SKM-1 (cell line): ENCODE data around the gene GNAO1.

Experiments
- DNase-seq: peaks from one replicate; lab custom pipeline; 2025; ENCODE audit not compliant: unreplicated experiment; lab: John Stamatoyannopoulos, UW

GNAO1 gene

DNA sequence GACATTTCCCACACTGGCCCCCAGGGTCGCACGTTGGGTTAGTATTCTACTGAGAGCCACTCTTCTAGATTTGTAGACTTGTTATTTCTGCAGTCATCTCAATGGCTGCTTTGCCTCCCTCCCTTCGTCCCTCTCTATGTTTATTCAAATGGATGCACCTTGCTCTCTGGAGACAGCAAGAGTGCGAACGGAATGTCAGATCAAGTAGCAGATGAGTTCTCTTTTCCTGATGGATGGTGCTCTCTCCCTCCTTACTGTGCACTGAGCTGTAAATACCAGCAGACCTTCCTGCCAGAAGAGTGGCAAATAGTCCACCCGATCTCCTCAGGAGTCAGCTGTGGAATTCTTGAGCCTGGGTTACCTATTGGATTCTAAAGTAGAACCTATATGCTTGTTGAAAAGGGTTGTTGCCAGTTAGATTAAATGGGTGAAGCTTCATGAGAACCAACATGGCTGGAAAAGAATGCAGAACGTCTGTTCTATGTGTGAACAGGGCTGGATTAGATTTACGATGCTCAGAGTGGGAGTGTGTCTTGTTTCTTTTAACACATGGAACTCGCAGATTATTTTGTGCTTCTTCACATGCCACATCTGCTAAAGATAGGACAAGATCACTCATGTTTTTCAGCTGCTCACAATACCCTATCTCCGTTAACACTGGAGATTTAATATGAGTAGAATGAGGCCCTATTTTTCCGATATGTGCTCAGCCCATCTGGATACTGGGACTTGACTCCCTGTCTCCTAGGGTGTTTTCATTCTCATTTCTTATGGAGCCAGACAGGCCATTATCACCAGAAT, 6.1 kb downstream of the GNAO1 start:
- DNase-seq, result no peak

DNA sequence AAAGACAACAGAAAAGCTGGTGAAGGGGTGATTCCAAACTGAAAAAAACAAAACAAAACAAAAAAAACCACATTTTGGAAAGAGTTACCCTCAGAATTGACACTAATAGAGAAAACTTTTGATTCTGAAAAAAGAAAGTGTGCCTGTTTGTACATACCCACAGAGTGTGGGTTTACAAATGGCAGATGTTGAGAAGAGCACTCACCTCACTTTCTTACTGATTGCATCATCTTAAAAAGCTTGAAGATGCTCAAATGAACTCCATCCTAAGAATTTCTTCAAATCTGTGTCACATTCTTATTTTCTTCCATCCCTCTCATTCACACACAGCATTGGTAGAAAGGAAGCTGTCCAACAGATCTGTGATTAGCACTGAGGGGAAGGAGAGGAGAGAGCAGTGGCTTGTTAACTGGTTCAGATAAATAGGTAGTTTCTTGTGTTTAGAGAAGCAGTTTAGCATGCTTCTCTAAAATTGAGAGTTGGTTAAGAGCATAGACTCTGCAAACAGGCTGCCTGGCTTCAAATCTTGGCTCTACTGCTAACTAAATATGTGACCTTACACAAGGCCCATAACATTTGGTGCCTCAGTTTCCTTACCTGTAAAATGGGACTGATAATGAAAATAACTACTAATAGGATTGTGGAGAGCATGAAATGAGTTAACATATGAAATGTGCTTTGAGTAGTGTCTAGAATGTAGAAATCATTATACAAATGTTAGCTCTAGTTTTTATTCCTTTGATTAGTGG, 6.9 kb downstream of the GNAO1 start:
- no peak for DNase-seq

DNA sequence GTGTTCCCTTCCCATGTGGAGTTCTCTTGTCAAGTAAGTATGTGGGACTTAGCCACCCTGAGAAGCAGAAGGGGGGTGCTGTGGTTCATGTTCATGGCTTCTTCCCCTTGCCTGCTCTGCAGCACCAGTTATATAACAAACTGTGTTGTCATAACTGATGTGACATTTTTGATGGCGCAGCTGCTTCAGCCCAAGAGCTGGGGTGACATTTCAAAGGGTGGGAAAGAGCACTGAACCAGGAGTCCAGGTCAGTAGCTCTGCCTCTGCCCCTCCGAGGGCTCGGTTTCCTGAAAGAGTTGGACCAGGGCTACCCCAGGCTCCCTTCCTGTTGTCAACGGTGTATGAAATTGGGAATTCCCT, 7.4 kb downstream of the GNAO1 start:
- DNase-seq, result no peak

DNA sequence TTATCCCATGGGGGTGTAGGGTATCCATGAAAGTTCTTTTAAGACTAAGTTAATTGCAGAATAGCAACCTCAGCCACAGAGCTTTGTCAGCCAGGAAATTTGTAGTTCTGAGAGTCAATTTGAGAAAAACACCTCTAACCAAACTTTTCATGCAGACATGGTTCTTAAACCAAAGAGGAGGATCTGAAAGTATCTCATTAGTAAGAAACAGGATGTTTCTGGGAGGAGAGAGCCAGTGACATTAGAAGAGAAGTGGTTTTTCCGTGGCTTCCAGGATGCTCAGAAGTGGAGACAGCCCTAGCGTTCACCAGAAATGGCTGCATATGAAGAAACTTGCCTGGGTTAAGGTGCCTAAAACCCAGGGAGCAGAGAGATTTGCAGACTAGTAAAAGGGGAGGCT, 7.9 kb downstream of the GNAO1 start:
- DNase-seq, result no peak

DNA sequence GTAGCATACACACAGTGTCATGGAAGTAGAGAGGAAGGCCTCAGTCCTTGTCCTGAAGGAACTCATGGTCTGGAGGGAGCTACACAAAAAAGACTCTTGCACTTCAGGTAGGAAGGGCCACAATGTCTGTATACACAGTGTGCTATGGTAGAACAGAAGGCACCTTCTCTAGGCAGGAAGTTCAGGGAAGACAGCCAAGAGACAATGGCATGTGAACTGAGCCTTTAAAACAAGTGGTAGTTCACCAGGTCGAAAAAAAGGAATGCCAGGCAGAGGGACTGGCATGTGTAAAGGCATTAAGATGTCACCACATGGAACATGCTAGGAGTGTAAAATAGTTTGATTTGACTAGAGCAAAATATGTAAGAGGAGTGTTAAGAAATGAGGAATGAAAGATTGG, 9.7 kb downstream of the GNAO1 start:
- no peak for DNase-seq

DNA sequence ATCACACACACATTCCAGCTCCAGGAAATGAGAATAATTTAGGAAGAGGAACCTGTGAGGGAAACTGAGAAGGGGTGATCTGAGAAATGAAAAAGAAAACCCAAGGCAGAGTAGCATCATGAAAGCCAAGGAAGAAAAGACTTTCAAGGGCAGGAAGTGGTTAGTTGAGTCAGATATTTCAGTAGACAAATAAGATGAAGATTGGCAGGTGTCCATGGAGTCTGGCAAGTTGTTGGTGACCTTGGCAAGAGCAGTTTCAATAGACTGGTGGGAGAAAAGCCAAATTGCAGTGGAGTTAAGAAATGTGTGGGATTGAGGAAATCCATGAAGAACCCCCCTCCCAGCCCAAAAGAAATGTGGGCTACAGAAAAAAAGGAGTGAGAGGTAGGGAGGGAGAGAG, 10.7 kb downstream of the GNAO1 start:
- no peak for DNase-seq

DNA sequence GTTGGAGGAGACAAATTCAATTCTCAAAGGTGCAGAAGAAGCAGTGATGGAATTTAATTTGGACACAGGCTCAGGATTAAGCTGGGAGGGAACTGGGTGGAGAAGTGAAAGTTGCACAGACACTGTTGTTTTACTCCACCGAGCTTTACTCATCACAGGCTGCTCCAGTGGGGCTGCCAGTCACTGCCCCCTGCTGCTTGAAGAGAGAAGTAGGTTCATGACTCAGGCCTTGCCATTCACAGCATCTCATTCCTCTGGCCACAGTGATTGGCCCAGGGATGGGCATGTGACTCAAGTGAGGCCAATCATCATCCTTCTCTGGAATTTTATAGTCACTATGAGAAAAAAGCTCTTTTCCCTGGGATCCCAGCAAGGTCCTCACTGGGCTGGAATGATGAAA, 11.8 kb downstream of the GNAO1 start:
- no peak for DNase-seq

DNA sequence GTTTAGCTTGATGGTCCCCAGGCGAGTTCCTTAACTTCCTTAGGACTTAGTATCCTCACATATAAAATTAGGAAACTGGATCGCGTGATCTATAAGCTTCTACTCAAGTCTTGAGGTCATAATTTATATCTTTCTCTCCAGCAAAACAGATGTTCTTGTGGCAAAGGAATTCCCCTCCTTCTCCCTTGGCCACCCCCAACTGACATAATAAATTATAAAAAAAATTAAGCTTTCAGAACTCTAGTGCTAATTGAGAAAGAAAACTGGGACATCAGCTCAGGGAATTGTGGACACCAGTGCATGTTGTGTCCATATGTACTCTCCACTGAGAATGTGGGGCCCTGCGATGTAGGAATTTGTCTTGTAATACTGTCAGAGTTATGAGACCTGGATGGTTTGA, 13.5 kb downstream of the GNAO1 start:
- DNase-seq, result no peak

DNA sequence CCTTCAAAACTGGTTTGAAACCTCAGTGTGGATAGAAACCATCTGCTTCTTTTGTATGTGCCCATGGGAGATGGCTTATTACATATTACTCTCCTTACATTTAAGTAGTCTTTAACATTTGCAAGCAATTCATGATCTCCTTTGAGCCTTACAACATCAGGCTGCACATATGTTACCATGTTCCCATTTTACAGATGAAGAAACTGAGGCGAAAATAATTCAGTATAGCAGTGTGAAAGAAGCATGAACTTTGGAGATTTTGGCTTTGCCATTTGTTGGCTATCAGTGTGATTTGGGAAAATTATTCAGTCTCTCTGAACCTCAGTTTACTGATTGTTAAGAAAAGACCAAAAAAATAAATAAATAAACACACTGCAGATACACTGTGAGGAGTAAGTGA, 15.7 kb downstream of the GNAO1 start:
- DNase-seq, result no peak

DNA sequence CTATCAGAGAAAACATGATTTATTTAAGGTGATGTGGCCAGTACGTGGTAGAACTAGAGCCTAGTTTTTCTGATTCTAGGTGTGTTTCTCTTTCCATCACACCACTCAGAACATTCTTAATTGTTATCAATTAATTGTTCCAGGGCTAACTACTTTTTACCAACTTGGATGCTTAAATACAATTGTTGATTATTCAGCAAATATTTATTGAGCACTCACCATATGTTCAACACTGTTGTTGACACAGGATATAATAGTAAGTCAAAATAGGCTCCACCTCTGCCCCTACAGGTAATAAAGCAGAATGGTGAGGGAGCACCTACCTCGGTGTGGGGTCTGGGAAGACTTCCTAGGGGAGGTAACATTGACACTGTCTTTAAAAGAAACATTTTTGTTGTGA, 16.1 kb downstream of the GNAO1 start:
- DNase-seq, result no peak

DNA sequence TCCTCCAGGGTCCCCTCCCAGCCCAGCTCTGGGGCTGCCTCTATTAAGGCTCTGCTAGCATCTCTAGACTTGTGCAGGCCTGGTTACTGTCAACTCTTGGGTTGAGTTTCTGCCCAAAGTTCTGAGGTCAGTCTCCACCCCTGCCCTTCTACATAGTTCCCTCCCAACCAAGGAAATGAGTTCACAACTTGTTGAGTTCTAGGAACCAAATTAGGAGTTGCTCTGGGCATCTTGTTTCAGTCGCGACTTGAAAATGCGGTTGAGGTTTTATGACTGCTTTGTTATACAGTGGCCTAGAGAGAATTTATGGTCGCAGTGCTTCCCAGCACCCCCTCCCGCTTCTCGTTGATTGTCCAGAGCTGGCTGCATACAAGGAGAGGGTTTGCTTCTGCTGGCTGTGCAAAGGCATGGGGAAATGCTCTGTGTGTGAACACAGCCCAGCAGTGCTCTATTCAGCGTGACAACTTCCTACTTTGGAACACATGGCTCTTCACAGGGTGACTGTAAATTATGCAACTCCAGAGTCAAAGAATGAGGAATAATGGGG, 20.2 kb downstream of the GNAO1 start:
- DNase-seq, result no peak

DNA sequence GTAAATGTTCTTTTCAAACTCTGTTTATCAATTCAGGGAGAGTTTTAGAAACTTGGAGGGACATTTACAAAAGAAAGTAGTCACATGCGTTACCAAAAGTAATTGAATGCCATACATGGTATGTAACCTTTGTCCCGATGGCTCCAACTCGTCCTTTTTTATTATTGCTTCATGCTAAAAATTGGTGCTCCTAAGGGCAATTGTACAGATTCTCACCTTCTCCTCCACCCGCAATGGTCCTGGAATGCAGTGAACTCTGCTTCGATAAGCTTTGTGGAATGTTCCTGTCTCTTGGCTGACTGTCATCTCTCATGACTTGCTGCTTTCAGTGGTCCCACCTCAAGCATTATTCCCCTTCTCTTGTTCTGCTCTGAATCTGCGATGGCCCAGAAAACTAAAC, 20.9 kb downstream of the GNAO1 start:
- DNase-seq, result no peak

DNA sequence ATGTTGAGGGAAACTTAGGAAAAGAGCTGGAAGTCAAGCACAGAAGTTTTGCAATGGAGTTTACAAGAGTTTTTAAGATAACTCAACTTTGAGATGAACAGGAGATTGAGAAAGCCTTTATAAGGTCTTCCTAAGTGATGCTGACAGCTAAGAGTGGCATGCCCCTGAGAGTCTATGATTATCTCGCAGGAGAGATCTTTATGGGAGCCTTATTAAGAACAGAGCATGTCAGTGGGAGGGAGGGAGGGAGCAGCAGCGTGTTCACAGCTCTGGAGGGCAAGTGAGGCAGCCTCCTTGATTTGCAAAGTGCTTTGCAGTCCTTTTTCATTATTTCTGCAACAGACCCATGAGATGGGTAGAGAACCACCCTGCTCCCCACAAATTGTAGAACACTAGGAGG, 30.7 kb downstream of the GNAO1 start:
- no peak for DNase-seq

DNA sequence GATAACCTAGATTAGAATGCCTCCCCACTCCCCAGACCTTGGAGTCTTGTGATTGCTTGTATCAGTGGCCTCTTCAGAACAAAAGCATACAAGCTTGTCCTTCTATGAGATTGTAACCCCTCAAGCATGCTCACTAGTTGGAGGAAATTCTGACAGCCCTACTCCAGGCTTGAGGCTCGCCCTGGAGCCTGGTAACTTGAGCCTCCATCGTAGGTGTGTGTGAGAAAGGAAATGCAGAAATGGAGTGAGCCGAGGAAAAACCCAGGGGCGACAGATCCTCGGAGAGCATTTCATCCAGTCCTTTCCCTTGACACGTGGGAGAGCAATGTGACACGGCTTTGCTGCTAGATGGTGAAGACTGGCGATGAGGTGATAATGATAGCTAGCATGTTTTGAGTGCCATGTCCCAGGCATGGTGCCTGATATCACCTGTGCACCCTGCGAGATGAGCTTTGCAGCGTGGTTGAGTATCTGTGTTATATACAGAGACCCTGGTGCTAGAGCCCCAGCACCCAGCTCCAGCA, 31.2 kb downstream of the GNAO1 start:
- DNase-seq, result no peak

DNA sequence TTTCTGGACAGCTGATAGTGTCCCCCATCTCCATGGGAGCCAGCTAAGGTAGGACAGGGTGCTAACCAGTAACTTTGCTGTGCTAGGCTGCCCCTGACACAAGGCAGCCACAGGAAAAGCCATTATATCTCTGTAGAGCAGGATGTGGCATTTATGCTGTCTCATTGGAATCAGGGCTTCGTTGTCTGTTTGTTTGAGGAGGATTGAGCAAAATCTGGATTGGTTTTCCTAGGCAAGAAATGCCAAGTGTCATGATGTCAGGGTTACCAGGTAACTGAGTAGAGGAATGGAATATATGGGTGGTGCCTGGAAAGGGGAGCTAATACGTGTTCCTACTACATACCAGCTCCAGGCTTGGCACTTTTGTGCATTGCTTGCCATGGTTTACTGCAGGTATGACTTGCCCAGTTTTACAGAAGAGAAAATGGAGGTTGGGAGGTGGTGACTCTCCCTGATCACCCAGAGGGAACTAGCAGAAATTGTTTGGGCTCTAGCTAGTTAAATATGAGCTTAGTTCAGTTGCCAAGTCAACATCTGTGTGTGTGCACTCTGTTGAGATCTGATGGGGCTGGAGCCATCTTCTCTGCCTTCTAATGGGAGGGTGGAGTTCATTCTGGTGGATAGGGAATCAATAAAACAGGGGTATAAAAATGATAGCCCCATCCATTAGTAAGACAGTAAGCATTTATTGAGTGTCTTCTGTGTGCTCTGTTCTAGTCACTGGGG, 33.9 kb downstream of the GNAO1 start:
- DNase-seq, result no peak

DNA sequence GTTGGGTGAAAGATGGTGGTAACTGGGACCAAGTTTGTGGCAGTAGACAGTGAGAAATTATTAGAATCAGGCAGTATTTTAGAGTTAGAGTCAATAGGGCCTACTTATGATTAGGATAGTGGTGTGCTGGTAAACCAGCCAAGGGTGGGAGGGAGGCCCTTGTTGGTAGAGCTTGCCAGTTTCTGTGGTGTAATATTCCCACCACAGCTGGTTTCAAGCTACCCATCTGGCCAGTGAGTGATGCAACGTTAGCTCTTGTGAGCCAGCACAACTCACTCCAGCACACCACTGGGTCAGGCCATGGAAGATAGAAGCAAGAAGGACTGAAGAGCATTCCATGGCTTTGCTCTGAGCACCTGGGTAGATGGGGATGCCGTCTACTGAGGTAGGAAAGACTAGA, 34.9 kb downstream of the GNAO1 start:
- DNase-seq, result no peak

DNA sequence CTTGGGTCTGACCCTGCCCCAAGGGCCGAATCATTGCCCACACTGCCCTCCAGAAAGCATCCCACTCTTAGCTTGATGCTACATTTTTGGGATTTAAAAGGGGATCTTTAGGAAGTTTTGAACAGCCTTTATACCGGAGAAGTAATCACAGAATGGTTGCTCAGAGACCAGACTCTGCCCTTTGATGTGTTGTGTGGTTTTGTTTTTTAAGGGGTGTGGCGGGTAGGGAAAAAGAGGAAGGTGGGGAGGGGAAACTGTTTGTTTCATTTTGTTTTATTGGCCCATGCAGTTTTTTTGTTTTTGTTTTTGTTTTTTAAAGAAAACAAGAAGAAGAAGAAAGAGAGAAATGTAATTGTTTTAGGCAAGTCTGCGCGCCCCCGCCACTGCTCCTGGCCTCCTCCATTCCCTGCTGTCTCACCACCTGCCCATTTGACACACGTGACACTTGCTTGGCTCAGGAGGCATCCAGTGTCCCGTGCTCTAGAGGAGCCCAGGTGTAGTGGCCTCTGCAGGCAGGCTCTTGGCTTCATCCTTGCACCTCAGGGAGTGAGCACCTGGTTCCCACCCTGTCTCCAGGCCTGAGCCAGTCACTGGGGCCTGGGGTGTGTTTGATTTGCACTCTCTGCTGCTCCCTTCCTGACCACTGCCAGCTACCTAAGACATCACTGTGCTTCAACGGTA, 35.7 kb downstream of the GNAO1 start:
- no peak for DNase-seq

DNA sequence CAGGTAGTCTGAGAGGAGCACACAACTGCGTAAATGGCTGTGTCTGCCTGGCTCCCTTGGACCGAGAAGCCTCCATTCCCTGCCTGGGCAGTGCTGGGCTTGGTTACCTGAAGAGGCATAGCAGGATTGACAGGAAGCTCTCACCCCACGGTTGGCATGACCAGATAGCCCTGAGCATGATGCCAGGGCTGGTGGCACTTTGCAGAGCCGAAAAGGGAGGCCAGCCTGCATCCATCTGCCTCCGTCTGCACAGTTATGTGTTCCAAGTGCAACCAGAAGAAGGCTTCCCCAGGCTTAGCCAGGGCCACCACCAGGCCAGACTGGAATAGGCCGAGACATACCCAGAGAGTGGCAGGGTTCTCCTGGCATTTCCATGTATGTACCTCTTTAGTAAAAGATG, 36.6 kb downstream of the GNAO1 start:
- DNase-seq, result no peak

DNA sequence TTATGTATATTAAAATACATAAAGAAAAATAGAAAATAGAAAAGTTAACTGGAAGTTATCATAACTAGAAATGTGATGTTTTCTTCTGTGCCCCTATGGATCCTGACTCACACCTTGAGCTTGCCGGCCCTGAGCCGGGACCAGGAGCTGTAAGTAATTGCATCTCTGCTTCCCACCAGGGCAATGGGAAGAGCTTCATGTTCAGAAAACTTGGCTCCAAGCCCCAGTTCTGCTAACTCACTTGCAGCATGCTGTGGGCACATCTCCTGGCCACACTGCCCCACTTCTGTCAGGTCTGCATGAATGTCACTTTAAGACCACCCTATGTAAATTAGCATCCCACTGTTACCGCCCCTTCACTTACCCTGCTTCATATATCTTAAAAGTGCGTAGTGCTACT, 37.2 kb downstream of the GNAO1 start:
- DNase-seq, result no peak

DNA sequence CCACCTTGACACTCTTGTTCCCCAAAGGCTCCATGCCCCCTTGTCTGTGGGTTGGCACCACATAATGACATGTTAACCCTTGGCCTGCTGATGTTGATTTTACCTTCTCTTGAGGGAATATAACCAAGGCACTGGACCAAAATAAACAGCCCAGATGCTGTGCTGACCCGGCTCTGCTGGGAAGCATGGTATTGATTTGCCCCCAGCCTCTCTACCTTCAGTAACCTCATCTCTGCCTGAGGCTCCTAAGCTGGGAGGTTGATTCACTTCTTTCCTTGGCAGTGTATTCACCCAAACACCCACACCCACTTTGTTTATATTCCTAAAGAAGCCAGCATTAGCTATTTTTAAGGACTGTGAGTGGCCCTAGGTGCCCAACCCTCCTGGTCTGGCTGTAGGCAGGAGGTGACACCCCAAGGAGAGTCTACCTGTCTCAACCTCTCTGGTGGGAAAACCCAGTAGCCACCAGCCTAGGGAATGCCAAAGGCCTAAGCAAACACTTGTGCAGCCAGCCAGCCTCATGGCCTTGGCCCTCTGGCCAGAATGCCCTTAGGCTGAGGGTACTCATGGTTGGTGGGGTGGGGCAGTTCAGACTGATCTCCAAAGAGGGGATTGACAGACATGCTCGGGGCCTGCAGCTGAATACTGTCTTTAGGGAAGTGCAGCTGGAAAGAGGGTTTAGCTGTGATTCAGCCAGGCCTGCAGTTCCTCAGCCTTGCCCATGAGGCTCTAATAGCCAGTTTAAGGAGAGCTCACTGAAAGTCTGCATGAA, 42.7 kb downstream of the GNAO1 start:
- DNase-seq, result no peak
